ENCODE results near the gene KMT5C. TPM values are rescaled to one million over a fixed set of nuclear protein-coding genes. Genes with fewer than 3 reads are reported as not detected.

Gene KMT5C
- polyA plus RNA-seq, 3 donors = 0.89 to 26.9 (median 1.5) TPM

- Histone ChIP-seq H3K4me3 (replicated peaks in 1 of 3; ENCODE audit: low read depth in 2 of 3, low read length in 3 of 3) (no peak overlapping the region), H3K79me2 (ENCODE audit: insufficient read depth, low read length) (no peaks in the 10 kb centered on the region), H3K27ac (ENCODE audit: low read depth in 1 of 2, low read length in 2 of 2) (no peak overlapping the region), H3K9me3 (replicated peaks in 1 of 2; ENCODE audit: control insufficient read depth in 1 of 2, insufficient read depth in 1 of 2, low read length in 2 of 2) (peaks cover 0 to 9% of the 10 kb centered on the region in 2 donors), H3K4me1 (ENCODE audit: control insufficient read depth in 1 of 2, insufficient read depth in 2 of 2, low read length in 2 of 2) (peaks cover 22 to 28% of the 10 kb centered on the region in 2 donors), H3K9ac (ENCODE audit: insufficient read depth, low read length, poor library complexity, severe bottlenecking) (no peak overlapping the region), H4K20me1 (ENCODE audit: insufficient read depth, low read length) (no peaks in the 10 kb centered on the region), H3K4me2 (replicated peaks; ENCODE audit: extremely low read depth, low read length, poor library complexity, severe bottlenecking) (no peak overlapping the region), H3K36me3 (replicated peaks in 1 of 2; ENCODE audit: control insufficient read depth in 1 of 2, insufficient read depth in 2 of 2, low read length in 2 of 2) (no peaks in the 10 kb centered on the region), H3K27me3 (ENCODE audit: control insufficient read depth in 2 of 2, insufficient read depth in 2 of 2, low read length in 2 of 2) (peaks cover 13 to 62% of the 10 kb centered on the region in 2 donors), H2AFZ (ENCODE audit: insufficient read depth, low read depth, low read length, poor library complexity, severe bottlenecking) (no peak overlapping the region)
- H3K4me1 Mint-ChIP-seq = peaks cover 33% of the 10 kb centered on the region
- peak overlapping the region in 1 of 2 donors; percentile 68 for H3K4me3 Mint-ChIP-seq
- no peak for DNase-seq
- 53% methylated on average over 12 of the region's 13 CpGs for WGBS (ENCODE audit: insufficient coverage)
- intact Hi-C loops (cut with micrococcal nuclease) = no loop called here
- peaks cover 5 to 8% of the 10 kb centered on the region in 2 donors for H3K36me3 Mint-ChIP-seq
- peaks cover 57 to 75% (median 57%) of the 10 kb centered on the region in 3 donors for H3K27me3 Mint-ChIP-seq (ENCODE audit: low read depth in 3 of 3)
- TF ChIP-seq, protein P1, sequence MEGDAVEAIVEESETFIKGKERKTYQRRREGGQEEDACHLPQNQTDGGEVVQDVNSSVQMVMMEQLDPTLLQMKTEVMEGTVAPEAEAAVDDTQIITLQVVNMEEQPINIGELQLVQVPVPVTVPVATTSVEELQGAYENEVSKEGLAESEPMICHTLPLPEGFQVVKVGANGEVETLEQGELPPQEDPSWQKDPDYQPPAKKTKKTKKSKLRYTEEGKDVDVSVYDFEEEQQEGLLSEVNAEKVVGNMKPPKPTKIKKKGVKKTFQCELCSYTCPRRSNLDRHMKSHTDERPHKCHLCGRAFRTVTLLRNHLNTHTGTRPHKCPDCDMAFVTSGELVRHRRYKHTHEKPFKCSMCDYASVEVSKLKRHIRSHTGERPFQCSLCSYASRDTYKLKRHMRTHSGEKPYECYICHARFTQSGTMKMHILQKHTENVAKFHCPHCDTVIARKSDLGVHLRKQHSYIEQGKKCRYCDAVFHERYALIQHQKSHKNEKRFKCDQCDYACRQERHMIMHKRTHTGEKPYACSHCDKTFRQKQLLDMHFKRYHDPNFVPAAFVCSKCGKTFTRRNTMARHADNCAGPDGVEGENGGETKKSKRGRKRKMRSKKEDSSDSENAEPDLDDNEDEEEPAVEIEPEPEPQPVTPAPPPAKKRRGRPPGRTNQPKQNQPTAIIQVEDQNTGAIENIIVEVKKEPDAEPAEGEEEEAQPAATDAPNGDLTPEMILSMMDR (IDR thresholded peaks at IDR 0.05) = no peak
- no peak overlapping the region for H3K27ac Mint-ChIP-seq
- H3K9me3 Mint-ChIP-seq = peaks cover 0 to 11% (median 8%) of the 10 kb centered on the region in 7 donors
Observed at GRCh38 chr19:55355213-55355821, 15.6 kb downstream of the KMT5C start.

DNA sequence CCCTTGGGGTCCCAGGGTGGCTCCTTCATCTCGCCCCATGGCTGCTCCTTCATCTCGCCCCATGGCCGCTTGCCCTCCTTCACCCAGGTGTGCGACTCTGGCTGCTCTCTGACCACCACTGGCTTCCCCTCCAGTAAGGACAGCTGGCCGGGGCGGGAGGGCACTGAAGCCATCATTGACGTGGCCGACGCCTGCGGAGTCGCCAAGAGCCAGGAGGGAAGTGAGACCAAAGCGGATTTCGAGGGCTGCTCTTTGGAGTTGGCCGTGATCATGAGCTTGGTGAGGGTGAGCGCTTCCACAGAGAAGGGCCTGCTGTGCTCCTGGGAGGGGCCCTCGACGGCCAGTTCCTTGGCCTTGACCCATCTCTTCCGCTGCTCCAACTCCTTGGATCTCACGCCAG, 18.8 kb downstream of the KMT5C start:
- H3K9me3 ChIP-seq (replicated peaks in 1 of 2; ENCODE audit: control insufficient read depth in 1 of 2, insufficient read depth in 1 of 2, low read length in 2 of 2) = peaks cover 0 to under 1% of the 10 kb centered on the region in 2 donors
- H3K27me3 ChIP-seq (ENCODE audit: control insufficient read depth in 2 of 2, insufficient read depth in 2 of 2, low read length in 2 of 2) = peaks cover 7 to 39% of the 10 kb centered on the region in 2 donors
- no peaks in the 10 kb centered on the region for H4K20me1 ChIP-seq (ENCODE audit: insufficient read depth, low read length)
- peaks cover 10 to 12% of the 10 kb centered on the region in 2 donors for H3K4me1 ChIP-seq (ENCODE audit: control insufficient read depth in 1 of 2, insufficient read depth in 2 of 2, low read length in 2 of 2)
- peaks cover 6% of the 10 kb centered on the region for H3K4me1 Mint-ChIP-seq
- no peak for DNase-seq
- H3K4me3 Mint-ChIP-seq = no peak overlapping the region
- no peaks in the 10 kb centered on the region for H3K36me3 ChIP-seq (replicated peaks in 1 of 2; ENCODE audit: control insufficient read depth in 1 of 2, insufficient read depth in 2 of 2, low read length in 2 of 2)
- peaks cover 31 to 51% (median 37%) of the 10 kb centered on the region in 3 donors for H3K27me3 Mint-ChIP-seq (ENCODE audit: low read depth in 3 of 3)
- TF ChIP-seq, protein P1 (IDR thresholded peaks at IDR 0.05) = no peak
- H2AFZ ChIP-seq (ENCODE audit: insufficient read depth, low read depth, low read length, poor library complexity, severe bottlenecking) = no peak overlapping the region
- H3K9me3 Mint-ChIP-seq = peaks cover 0 to 4% (median 3%) of the 10 kb centered on the region in 7 donors
- no peaks in the 10 kb centered on the region for H3K36me3 Mint-ChIP-seq
- H3K4me3 ChIP-seq (replicated peaks in 1 of 3; ENCODE audit: low read depth in 2 of 3, low read length in 3 of 3) = no peak overlapping the region
- no peak overlapping the region for H3K27ac Mint-ChIP-seq
- intact Hi-C loops (cut with micrococcal nuclease) = no loop called here
- H3K79me2 ChIP-seq (ENCODE audit: insufficient read depth, low read length) = no peaks in the 10 kb centered on the region
- no peak overlapping the region for H3K4me2 ChIP-seq (replicated peaks; ENCODE audit: extremely low read depth, low read length, poor library complexity, severe bottlenecking)
- no peak overlapping the region for H3K27ac ChIP-seq (ENCODE audit: low read depth in 1 of 2, low read length in 2 of 2)
- no peak overlapping the region for H3K9ac ChIP-seq (ENCODE audit: insufficient read depth, low read length, poor library complexity, severe bottlenecking)
- 91% methylated on average over 19 of the region's 19 CpGs for WGBS (ENCODE audit: insufficient coverage)
